HepG2 (cell line): Measurements from ENCODE around the gene KCND2. TPM values are rescaled to one million over a fixed set of nuclear protein-coding genes. Genes with fewer than 3 reads are reported as not detected.

Source experiments
- ATAC-seq: fragments of 200-7000 bp; cut with Tn5 transposase; 3 replicates; pipeline ENCODE4 v1.9.1; 2020; ENCODE audit warnings: mild to moderate bottlenecking, moderate library complexity
- BruUV-seq: library from RNA; stranded (reverse); fragments of 400-500 nt; replicated peaks from 2 replicates; lab custom pipeline; 2021; lab: Mats Ljungman, UMichigan
- CTCF ChIA-PET: fragments of 300-600 bp; formaldehyde crosslinking; extraction: SDS; loops from one replicate; lab custom pipeline; 2021; ENCODE audit warnings: low total read pairs, inconsistent platforms, low intra/inter-chr PET ratio; lab: Yijun Ruan, JAX
- POLR2A ChIA-PET: fragments of 350-600 bp; sonication (Branson Sonifier 250); formaldehyde crosslinking; loops from one replicate; lab custom pipeline; 2020; ENCODE audit warnings: antibody characterized with exemption, inconsistent platforms; lab: Yijun Ruan, JAX
- DNase-seq: peaks from one replicate; pipeline ENCODE4 v3.0.0-alpha.2; 2015; ENCODE audit warnings: low spot score
- FAIRE-seq: peaks from 3 replicates; lab custom pipeline; 2011; peaks lifted over from hg19 to GRCh38; lab: Jason Lieb, UNC
- H2AFZ ChIP-seq: one replicate; pipeline ENCODE4 v1.6.1; 2011; ENCODE audit warnings: low read length, inconsistent platforms
- H3K27ac ChIP-seq: fragments of 300-600 bp; 3 replicates; pipeline ENCODE4 v1.8.0; 2011; ENCODE audit warnings: mixed run types, mild to moderate bottlenecking, mixed read lengths, low read length, inconsistent platforms; ENCODE audit not compliant: insufficient read depth; ENCODE audit errors: extremely low read length
- H3K27me3 ChIP-seq, 2 experiments: fragments of 200-600 bp in 1 of 2; 2 replicates in 1 of 2; 3 replicates in 1 of 2; pipeline versions ENCODE4 v1.6.0 to v1.8.0; 2011; ENCODE audit warnings: low read length in 2 of 2, mild to moderate bottlenecking in 2 of 2, moderate library complexity in 2 of 2, inconsistent platforms in 1 of 2; ENCODE audit not compliant: insufficient read depth in 2 of 2, control insufficient read depth in 1 of 2
- H3K36me3 ChIP-seq, 2 experiments: fragments of 200-600 bp in 1 of 2; replicated peaks in 1 of 2; 2 replicates in 1 of 2; 3 replicates in 1 of 2; pipeline versions ENCODE4 v1.5.1 to v1.8.0; 2011; ENCODE audit warnings: low read length in 2 of 2, inconsistent platforms in 1 of 2; ENCODE audit not compliant: insufficient read depth in 2 of 2, control insufficient read depth in 1 of 2
- H3K4me1 ChIP-seq: 2 replicates; pipeline ENCODE4 v1.5.1; 2012; ENCODE audit warnings: low read length, inconsistent platforms; ENCODE audit not compliant: insufficient read depth
- H3K4me2 ChIP-seq: 2 replicates; pipeline ENCODE4 v1.6.0; 2011; ENCODE audit warnings: low read depth, low read length, inconsistent platforms
- H3K4me3 ChIP-seq, 3 experiments: fragments of 200-600 bp in 1 of 3; sonication (generic), shearing (Covaris generic) in 1 of 3; replicated peaks in 1 of 3; 2 replicates each; pipeline ENCODE4 v1.5.1; 2011 to 2016; ENCODE audit warnings: low read length in 3 of 3, inconsistent platforms in 2 of 3, low read depth in 2 of 3, mild to moderate bottlenecking in 2 of 3, control low read depth in 1 of 3, mixed read lengths in 1 of 3; ENCODE audit not compliant: insufficient read depth in 1 of 3
- H3K79me2 ChIP-seq: one replicate; pipeline ENCODE4 v1.6.1; 2011; ENCODE audit warnings: low read length, inconsistent platforms; ENCODE audit not compliant: insufficient read depth
- H3K9ac ChIP-seq: 2 replicates; pipeline ENCODE4 v1.6.0; 2011; ENCODE audit warnings: mild to moderate bottlenecking, low read depth, low read length, inconsistent platforms; ENCODE audit not compliant: insufficient read depth
- H3K9me3 ChIP-seq: 2 replicates; pipeline ENCODE4 v1.5.1; 2012; ENCODE audit warnings: mild to moderate bottlenecking, low read length
- H4K20me1 ChIP-seq: 2 replicates; pipeline ENCODE4 v1.6.0; 2011; ENCODE audit warnings: inconsistent platforms, mild to moderate bottlenecking, low read length, moderate library complexity; ENCODE audit not compliant: insufficient read depth
- CBX5 ChIP-seq: sonication (generic); formaldehyde crosslinking; IDR thresholded peaks from 2 replicates; pipeline ENCODE4 v1.4.0; 2020; ENCODE audit warnings: missing genetic modification reagents, borderline replicate concordance
- EEA1 ChIP-seq: sonication (generic); formaldehyde crosslinking; IDR thresholded peaks from 2 replicates; pipeline ENCODE4 v1.5.1; 2020; ENCODE audit warnings: mild to moderate bottlenecking, missing genetic modification reagents, borderline replicate concordance
- EP300 ChIP-seq, 3 experiments: sonication (generic) in 1 of 3; formaldehyde crosslinking in 1 of 3; IDR thresholded peaks; 2 replicates each; pipeline versions ENCODE4 v1.5.1 to v1.6.1; 2011 to 2020; ENCODE audit warnings: low read depth in 2 of 3, low read length in 2 of 3, borderline replicate concordance in 1 of 3, improper control_type of control experiment in 1 of 3, mild to moderate bottlenecking in 1 of 3, missing genetic modification reagents in 1 of 3, moderate library complexity in 1 of 3
- MTA1 ChIP-seq: sonication (generic); formaldehyde crosslinking; IDR thresholded peaks from 2 replicates; pipeline ENCODE4 v1.4.0; 2020; ENCODE audit warnings: missing genetic modification reagents, mild to moderate bottlenecking, borderline replicate concordance
- POGZ ChIP-seq: sonication (generic); formaldehyde crosslinking; IDR thresholded peaks from 2 replicates; pipeline ENCODE4 v1.4.0; 2020; ENCODE audit warnings: mild to moderate bottlenecking, missing genetic modification reagents
- RELA ChIP-seq: sonication (generic); formaldehyde crosslinking; IDR thresholded peaks from 2 replicates; pipeline ENCODE4 v1.4.0; 2020; ENCODE audit warnings: missing genetic modification reagents
- ZBTB3 ChIP-seq: sonication (generic); formaldehyde crosslinking; IDR thresholded peaks from 2 replicates; pipeline ENCODE4 v1.4.0; 2020; ENCODE audit warnings: low read depth, mild to moderate bottlenecking, moderate library complexity, missing genetic modification reagents, borderline replicate concordance
- ZNF12 ChIP-seq: sonication (generic); formaldehyde crosslinking; IDR thresholded peaks from 2 replicates; pipeline ENCODE4 v1.5.0; 2020; ENCODE audit warnings: missing genetic modification reagents
- ZNF3 ChIP-seq: IDR thresholded peaks from 2 replicates; pipeline ENCODE4 v1.7.0; 2017; ENCODE audit warnings: inconsistent platforms
- WGBS: methylation state at CpG from one replicate; pipeline ENCODE4 v1.1.6; 2017; ENCODE audit warnings: low lambda C conversion rate; 5-methylcytosine and 5-hydroxymethylcytosine counted together
- in situ Hi-C: cut with HindIII; loops from 2 replicates; pipeline ENCODE4 v1.10.0; 2017; ENCODE audit warnings: low pct_unique_long_range_greater_than_20kb; ENCODE audit not compliant: extremely low pct_ligation_motif_present
- intact Hi-C: fragments of 100-400 bp; cut with micrococcal nuclease; formaldehyde crosslinking; loops from one replicate; pipeline ENCODE4 v1.10.0; 2022; ENCODE audit not compliant: unreplicated experiment
- polyA plus RNA-seq, 8 experiments: library from polyadenylated mRNA; depleted of rRNA in 3 of 8; stranded (reverse) in 7 of 8; unstranded in 1 of 8; fragments of >200 nt; fragmentation: Illumina TruSeq in 4 of 8; extraction: Trizol in 4 of 8; gene quantifications; 2 replicates each; pipeline versions ENCODE4 v1.2.1 to v1.2.3, GENCODE V29; 2011 to 2016; ENCODE audit warnings: low read depth in 4 of 8, missing spikeins in 1 of 8, mixed read lengths in 1 of 8; ENCODE audit not compliant: insufficient read depth in 1 of 8
- total RNA-seq, 5 experiments: library from RNA; depleted of rRNA; stranded (reverse); fragments of >200 nt; fragmentation: Illumina TruSeq; extraction: Trizol; gene quantifications; 2 replicates each; pipeline ENCODE4 v1.2.3, GENCODE V29; 2016; ENCODE audit warnings: low read depth in 1 of 5
- TF ChIP-seq, protein P1 (sequence below): sonication (generic); formaldehyde crosslinking; IDR thresholded peaks from 2 replicates; pipeline ENCODE4 v1.8.1; 2023; ENCODE audit warnings: missing genetic modification reagents, mild to moderate bottlenecking, borderline replicate concordance

Gene KCND2
- total and polyA plus RNA-seq, 2 of the 13 experiments (the other 11 are each of a cell fraction or from before 2014, with no cell fraction given), result not detected

DNA sequence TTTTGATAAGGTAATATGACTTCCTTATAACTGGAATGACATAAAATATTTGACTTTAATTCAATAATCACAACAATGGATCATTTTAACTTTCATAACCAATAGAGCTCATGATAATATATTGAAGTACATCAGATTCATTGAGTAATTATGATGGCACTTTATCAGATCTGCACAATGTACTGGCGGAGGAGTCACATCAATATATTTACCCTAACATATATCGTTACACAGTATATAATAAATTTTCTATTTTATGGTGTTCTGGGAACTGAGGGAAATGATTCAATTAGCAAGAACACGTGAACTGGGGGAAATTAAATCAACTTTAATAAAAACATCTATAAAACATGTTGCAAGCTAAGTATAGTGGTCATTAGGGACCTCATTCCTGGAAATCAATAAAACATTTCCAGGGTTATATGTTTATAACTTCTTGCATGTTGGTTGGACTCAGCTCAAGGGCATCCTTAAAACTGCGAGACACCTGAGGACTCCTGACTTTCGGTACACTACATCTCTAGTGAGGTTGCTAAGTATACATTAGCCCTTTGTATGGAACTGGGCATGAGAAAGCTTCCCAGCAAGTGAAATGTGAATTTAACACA lies 254.0 kb downstream of the KCND2 start (continued):
- TF ChIP-seq CBX5 (CRISPR knock-in tag) (no peak), EP300 (IDR thresholded peaks at IDR 0.05; ENCODE audit: low read depth in 2 of 2, low read length in 2 of 2) (no peak), EP300 (CRISPR knock-in tag; IDR thresholded peaks at IDR 0.05; ENCODE audit: borderline replicate concordance) (no peak), ZNF3 (CRISPR knock-in tag) (no peak), POGZ (no peak)

DNA sequence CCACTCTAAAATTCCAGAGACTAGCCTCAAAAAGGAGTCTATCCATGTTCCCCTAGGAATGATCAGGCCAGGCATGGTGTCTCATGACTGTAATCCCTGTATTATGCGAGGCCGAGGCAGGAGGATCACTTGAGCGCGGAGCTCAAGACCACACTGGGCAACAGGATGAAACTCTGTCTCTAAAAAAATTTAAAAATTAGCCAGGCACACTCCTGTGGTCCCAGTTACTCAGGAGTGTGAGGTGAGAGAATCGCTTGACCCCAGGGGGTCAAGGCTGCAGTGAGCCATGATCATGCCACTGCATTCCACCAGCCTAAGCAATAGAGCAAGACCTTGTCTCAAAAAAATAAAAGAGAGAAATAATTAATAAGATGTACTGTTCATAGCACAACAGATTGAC lies 256.8 kb downstream of the KCND2 start:
- Histone ChIP-seq H3K36me3 (no peaks in the 10 kb centered on the region), H3K9me3 (no peaks in the 10 kb centered on the region), H3K27ac (no peak overlapping the region), H3K27me3 (no peaks in the 10 kb centered on the region), H3K4me3 (no peak overlapping the region), H4K20me1 (no peaks in the 10 kb centered on the region), H3K4me2 (no peak overlapping the region), H3K4me1 (no peaks in the 10 kb centered on the region), H2AFZ (no peak overlapping the region), H3K9ac (no peak overlapping the region), H3K79me2 (no peaks in the 10 kb centered on the region)
- 57% methylated on average over 5 of the region's 5 CpGs for WGBS
- intact Hi-C loops, result no loop called here
- TF ChIP-seq RELA (CRISPR knock-in tag) (no peak), ZBTB3 (CRISPR knock-in tag) (no peak), EEA1 (CRISPR knock-in tag) (no peak), MTA1 (no peak), ZNF12 (CRISPR knock-in tag) (no peak)
- TF ChIP-seq, protein P1, sequence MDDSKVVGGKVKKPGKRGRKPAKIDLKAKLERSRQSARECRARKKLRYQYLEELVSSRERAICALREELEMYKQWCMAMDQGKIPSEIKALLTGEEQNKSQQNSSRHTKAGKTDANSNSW (CRISPR knock-in tag), result no peak
- in situ Hi-C loops, result no loop called here
- ChIA-PET CTCF (no interaction called here), POLR2A (no interaction called here)
- no peak for FAIRE-seq
- ATAC-seq, result no peak
- no TSS peak for BruUV-seq
- DNase-seq, result no peak
